SU-DHL-6 (cell line): Measurements from ENCODE around the gene COQ8B.

Experiments
- EZH2phosphoT487 ChIP-seq: fragments of 200-600 bp; sonication (generic), shearing (Covaris generic); conservative IDR thresholded peaks from 2 replicates; pipeline ENCODE4 v1.6.1; 2018; ENCODE audit warnings: mild to moderate bottlenecking, antibody characterized with exemption, low read length, moderate library complexity, mixed read lengths
- TF ChIP-seq, protein P1 (sequence below): fragments of 200-600 bp; sonication (generic); IDR thresholded peaks from one replicate; pipeline ENCODE4 v1.5.1; 2017; ENCODE audit warnings: antibody characterized with exemption, mild to moderate bottlenecking, low read length, moderate library complexity; ENCODE audit not compliant: insufficient read depth, poor library complexity, severe bottlenecking

- TF ChIP-seq, protein P1, sequence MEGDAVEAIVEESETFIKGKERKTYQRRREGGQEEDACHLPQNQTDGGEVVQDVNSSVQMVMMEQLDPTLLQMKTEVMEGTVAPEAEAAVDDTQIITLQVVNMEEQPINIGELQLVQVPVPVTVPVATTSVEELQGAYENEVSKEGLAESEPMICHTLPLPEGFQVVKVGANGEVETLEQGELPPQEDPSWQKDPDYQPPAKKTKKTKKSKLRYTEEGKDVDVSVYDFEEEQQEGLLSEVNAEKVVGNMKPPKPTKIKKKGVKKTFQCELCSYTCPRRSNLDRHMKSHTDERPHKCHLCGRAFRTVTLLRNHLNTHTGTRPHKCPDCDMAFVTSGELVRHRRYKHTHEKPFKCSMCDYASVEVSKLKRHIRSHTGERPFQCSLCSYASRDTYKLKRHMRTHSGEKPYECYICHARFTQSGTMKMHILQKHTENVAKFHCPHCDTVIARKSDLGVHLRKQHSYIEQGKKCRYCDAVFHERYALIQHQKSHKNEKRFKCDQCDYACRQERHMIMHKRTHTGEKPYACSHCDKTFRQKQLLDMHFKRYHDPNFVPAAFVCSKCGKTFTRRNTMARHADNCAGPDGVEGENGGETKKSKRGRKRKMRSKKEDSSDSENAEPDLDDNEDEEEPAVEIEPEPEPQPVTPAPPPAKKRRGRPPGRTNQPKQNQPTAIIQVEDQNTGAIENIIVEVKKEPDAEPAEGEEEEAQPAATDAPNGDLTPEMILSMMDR: no peak
- TF ChIP-seq EZH2phosphoT487: no peak
Measured at GRCh38 chr19:40663695-40664692, 52.7 kb downstream of the COQ8B start.
